AG04449 (cell line): ENCODE measurements around the gene EEF1G.

Experiments
- CTCF ChIA-PET: fragments of 350-600 bp; formaldehyde crosslinking; extraction: SDS; loops from one replicate; lab custom pipeline; 2021; ENCODE audit warnings: antibody characterized with exemption; lab: Yijun Ruan, JAX
- POLR2A ChIA-PET: fragments of 400-600, 350-600 bp; formaldehyde crosslinking; extraction: SDS; loops from one replicate; lab custom pipeline; 2020; ENCODE audit warnings: antibody characterized with exemption, inconsistent platforms; lab: Yijun Ruan, JAX
- DNase-seq: peaks from one replicate; pipeline ENCODE4 v3.0.0-alpha.2; 2010; ENCODE audit warnings: low read depth, low spot score
- H3K4me3 ChIP-seq: 2 replicates; pipeline ENCODE4 v1.5.1; 2011; ENCODE audit warnings: low read depth, mild to moderate bottlenecking, control low read depth, low read length
- TF ChIP-seq, protein P1 (sequence below): IDR thresholded peaks from one replicate; pipeline ENCODE4 v1.5.1; 2011; ENCODE audit warnings: mild to moderate bottlenecking, moderate library complexity, low read length, control low read depth, inconsistent platforms; ENCODE audit not compliant: insufficient read depth; ENCODE audit errors: missing control alignments

The EEF1G gene

DNA sequence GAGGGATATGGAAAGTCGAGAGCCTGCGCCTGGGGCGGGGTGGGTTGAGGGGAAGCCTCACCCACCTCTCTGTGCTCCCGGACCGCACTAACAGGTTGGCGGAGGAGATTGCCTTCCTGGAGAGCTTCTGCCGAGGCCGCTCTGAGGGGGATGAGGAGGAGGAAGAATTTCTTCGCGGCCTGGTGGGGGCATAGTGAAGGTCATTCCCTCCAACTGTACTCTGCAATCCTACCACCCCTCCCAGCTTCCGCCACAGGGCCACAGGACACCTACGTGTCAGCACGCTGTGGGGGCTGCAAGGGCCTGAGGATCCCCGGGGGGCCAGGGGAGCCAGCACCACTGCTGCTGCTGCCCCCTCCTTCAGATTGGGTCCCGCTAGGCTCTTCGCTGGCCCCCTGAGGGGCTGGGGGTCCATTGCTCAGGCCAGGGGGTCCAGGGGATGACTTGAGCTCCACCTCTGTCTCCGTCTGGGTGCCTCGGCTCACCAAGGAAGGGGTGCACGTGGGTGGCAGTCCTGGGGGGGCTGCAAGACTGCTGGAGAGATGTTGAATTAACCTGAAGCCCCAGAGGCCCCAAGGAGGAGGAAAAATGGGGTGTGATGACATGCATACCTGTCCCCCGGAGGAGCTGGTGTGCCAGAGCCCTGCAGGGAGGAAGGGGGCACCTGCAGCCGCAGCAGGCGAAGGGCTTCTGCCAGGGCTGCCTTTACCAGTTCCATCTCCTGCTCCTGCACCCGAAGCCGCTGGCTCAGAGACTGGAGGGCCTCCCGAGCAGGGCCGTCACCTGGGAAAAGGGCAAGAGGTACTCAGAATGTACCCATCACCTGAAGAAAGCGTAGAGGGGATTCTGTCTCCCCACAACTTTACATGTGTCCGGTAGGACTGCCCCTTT is 37.4 kb upstream of the EEF1G start:
- DNase-seq, result no peak
- CTCF ChIA-PET, result interaction anchor here (0.9 to 12.0 kb wide), 17 partner anchors 10 to 229 kb away, joined by 3 to 95 read pairs (median 3); partner anchors contain the start of genes B3GAT3, EEF1G, LRRN4CL and MTA2
- POLR2A ChIA-PET, result interaction anchor here (1.0 to 3.0 kb wide), 5 partner anchors 9 to 54 kb away, joined by 3 to 14 read pairs (median 8); partner anchors contain the start of genes B3GAT3, C11orf98, CSKMT and EEF1G
- TF ChIP-seq, protein P1, sequence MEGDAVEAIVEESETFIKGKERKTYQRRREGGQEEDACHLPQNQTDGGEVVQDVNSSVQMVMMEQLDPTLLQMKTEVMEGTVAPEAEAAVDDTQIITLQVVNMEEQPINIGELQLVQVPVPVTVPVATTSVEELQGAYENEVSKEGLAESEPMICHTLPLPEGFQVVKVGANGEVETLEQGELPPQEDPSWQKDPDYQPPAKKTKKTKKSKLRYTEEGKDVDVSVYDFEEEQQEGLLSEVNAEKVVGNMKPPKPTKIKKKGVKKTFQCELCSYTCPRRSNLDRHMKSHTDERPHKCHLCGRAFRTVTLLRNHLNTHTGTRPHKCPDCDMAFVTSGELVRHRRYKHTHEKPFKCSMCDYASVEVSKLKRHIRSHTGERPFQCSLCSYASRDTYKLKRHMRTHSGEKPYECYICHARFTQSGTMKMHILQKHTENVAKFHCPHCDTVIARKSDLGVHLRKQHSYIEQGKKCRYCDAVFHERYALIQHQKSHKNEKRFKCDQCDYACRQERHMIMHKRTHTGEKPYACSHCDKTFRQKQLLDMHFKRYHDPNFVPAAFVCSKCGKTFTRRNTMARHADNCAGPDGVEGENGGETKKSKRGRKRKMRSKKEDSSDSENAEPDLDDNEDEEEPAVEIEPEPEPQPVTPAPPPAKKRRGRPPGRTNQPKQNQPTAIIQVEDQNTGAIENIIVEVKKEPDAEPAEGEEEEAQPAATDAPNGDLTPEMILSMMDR, result no peak
- H3K4me3 ChIP-seq, result peak overlapping the region; percentile 75

DNA sequence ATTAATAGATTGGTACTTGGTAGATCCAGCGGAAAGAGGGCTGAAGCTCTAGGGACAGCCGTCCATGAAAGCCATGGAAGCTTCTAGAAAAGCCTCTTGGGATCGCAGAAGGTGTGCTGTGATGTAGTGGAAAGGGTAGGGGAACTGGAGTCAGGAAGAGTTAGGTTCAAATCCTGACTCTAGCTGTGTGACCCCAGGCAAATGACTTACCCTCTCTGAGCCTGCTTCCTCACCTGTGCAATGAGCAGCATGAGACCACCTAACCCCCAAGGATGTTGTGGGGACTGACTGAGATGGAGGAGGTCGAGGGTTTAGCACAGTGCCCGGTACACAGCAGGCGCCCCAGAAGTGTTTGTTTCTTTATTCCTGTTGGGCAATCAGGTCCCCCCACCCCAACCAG is 36.7 kb upstream of the EEF1G start:
- POLR2A ChIA-PET, result interaction anchor here (1.7 kb wide), 3 partner anchors 9 to 55 kb away, joined by 7 to 14 read pairs (median 8); partner anchors contain the start of genes C11orf98, CSKMT, MTA2 and TUT1
- peak overlapping the region; percentile 3; the same call in 1 of the 2 replicates for H3K4me3 ChIP-seq
- CTCF ChIA-PET, result interaction anchor here (0.7 to 12.0 kb wide), 8 partner anchors 9 to 177 kb away, joined by 3 to 95 read pairs (median 7); partner anchors contain the start of genes B3GAT3, EEF1G, LRRN4CL and MTA2

DNA sequence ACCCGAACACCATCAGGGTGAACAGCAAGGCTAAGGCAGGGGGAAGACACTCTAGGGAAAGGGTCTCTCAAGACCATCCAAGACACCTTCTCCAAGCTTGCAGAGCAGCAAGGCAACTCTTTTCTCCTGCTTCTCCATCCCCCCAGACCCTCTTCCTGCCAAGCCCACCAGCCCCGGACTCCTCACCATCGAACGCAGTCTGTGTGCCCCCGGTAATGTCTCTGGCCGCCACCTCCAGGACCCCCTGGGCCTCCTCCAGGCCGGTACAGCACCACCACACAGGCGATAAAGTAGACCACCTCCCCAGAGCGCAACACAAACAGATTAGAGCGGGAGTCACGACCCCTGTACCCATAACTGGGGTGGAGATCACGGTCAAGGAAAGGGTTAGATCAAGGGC is 35.1 kb upstream of the EEF1G start:
- DNase-seq, result no peak
- TF ChIP-seq, protein P1, result no peak
- ChIA-PET CTCF (interaction anchor here (2.0 to 12.0 kb wide), 3 partner anchors 13 to 184 kb away, joined by 5 to 95 read pairs (median 49); partner anchors contain the start of genes B3GAT3 and TUT1), POLR2A (no interaction called here)
- H3K4me3 ChIP-seq, result no peak overlapping the region

More for the DNA sequence above, 36.7 kb upstream of the EEF1G start:
- DNase-seq, result no peak
- TF ChIP-seq, protein P1, result no peak

DNA sequence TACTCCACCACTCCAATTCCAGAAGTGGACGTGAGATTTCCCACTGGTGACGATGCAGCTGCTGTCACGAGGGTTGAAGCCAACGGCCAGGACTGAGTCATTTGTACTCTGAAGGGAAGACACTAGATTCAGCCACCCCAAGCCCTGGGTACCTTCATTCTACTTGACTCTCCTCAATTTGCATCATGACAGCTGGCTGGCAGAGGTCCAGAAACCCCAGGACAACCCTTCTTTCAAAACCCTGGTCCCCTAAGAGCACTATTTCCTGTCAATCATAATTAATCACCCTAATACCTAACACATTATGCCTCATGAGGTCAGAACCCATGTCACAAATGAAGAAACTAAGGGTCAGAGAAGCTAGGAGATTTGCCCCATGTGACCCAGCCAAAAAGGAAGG is 34.0 kb upstream of the EEF1G start:
- POLR2A ChIA-PET, result interaction anchor here (0.9 kb wide), 1 partner anchor 16 kb away, joined by 4 read pairs; the partner anchor contains the start of gene TUT1
- CTCF ChIA-PET, result interaction anchor here (1.4 to 12.0 kb wide), 4 partner anchors 8 to 183 kb away, joined by 4 to 95 read pairs (median 27); partner anchors contain the start of genes B3GAT3 and TUT1
- TF ChIP-seq, protein P1, result no peak
- no peak for DNase-seq
- H3K4me3 ChIP-seq, result no peak overlapping the region

DNA sequence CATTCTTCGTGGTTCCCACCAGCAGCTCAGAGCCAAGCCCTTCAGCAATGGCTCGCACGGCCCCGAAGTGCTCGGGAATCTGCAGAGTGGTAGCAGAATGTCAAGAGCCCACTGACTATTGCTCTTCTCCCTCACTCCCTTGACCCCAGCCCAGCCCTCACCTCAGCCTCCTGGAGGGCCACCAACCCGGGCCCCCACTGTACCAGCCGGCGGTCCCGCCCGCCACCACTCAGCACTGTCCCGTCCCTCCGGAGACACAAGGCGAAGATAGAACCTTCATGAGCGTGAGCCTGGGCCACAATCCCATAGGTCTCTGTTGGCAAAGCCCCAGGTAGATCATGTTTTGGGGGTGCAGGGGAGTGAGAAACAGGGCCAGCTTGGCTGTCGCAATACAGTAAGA is 32.2 kb upstream of the EEF1G start:
- POLR2A ChIA-PET, result interaction anchor here (2.6 kb wide), 1 partner anchor 14 kb away, joined by 11 read pairs; the partner anchor contains the start of gene TUT1
- H3K4me3 ChIP-seq, result no peak overlapping the region
- no peak for DNase-seq
- TF ChIP-seq, protein P1, result no peak
- CTCF ChIA-PET, result interaction anchor here (12.0 kb wide), 1 partner anchor 12 kb away, joined by 95 read pairs; the partner anchor contains the start of gene TUT1

DNA sequence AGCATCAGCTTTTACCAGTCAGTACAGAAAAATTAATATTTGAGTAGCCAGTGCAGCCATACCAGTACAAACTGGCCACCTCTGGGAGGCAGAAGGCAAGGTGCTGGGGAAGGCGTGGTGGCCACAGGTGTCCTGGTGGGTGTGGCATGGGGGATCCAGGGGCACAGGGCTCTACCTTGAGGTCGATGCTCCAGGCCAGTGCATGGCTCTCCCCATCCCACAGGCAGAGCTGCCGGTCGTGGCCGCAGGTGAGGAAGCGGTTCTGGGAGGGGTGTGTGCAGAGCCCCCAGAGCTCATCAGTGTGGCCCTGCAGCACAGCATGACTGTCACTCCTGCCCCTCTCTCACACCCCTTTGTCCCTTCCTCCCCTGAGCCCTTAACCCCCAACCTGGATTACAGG is 31.8 kb upstream of the EEF1G start:
- no peak overlapping the region for H3K4me3 ChIP-seq
- ChIA-PET POLR2A (interaction anchor here (2.6 kb wide), 1 partner anchor 14 kb away, joined by 11 read pairs; the partner anchor contains the start of gene TUT1), CTCF (interaction anchor here (12.0 kb wide), 1 partner anchor 11 kb away, joined by 95 read pairs; the partner anchor contains the start of gene TUT1)
- no peak for DNase-seq
- TF ChIP-seq, protein P1, result no peak
